Activated CD8-positive, alpha-beta T cell treated with anti-CD3 and anti-CD28 coated beads for 36 hours (primary cell): ENCODE data around the gene HNF1A. TPM values are rescaled to one million over a fixed set of nuclear protein-coding genes. Genes with fewer than 3 reads are reported as not detected.

Experiments used
- ATAC-seq: fragments of 200-7000 bp; cut with Tn5 transposase; one replicate; pipeline ENCODE4 v1.10.0; 2021; ENCODE audit warnings: mild to moderate bottlenecking, moderate library complexity
- CTCF ChIA-PET: fragments of 350-600 bp; sonication (Branson Sonifier 250); formaldehyde crosslinking; loops from one replicate; lab custom pipeline; 2021; ENCODE audit warnings: antibody characterized with exemption; lab: Charles Lee
- POLR2A ChIA-PET: fragments of 350-600 bp; sonication (Branson Sonifier 250); formaldehyde crosslinking; loops from one replicate; lab custom pipeline; 2021; ENCODE audit warnings: antibody characterized with exemption; lab: Charles Lee
- DNase-seq: peaks from one replicate; pipeline ENCODE4 v3.0.0-alpha.2; 2020
- H3K27ac Mint-ChIP-seq: one replicate; pipeline ENCODE4 v1.8.0; 2021; ENCODE audit warnings: mild to moderate bottlenecking, mixed read lengths
- H3K27me3 Mint-ChIP-seq: one replicate; pipeline ENCODE4 v1.8.0; 2021; ENCODE audit warnings: mixed read lengths
- H3K36me3 Mint-ChIP-seq: one replicate; pipeline ENCODE4 v1.8.0; 2021; ENCODE audit warnings: low read depth, mixed read lengths
- H3K4me1 Mint-ChIP-seq: one replicate; pipeline ENCODE4 v1.8.0; 2021; ENCODE audit warnings: low read depth, mixed read lengths
- H3K4me3 Mint-ChIP-seq: one replicate; pipeline ENCODE4 v1.8.0; 2021; ENCODE audit warnings: mild to moderate bottlenecking, moderate library complexity, mixed read lengths
- H3K9me3 Mint-ChIP-seq: one replicate; pipeline ENCODE4 v1.8.0; 2021; ENCODE audit warnings: mixed read lengths
- intact Hi-C: fragments of 100-400 bp; cut with micrococcal nuclease; formaldehyde crosslinking; loops from one replicate; pipeline ENCODE4 v1.10.0; 2022
- total RNA-seq, 2 experiments: library from RNA; stranded (reverse); gene quantifications; one replicate each; pipeline ENCODE4 v1.2.3, GENCODE V29; 2021
- TF ChIP-seq, protein P1 (sequence below): fragments of 200-600 bp; IDR thresholded peaks from one replicate; pipeline ENCODE4 v1.8.0; 2022; ENCODE audit warnings: antibody characterized with exemption, mild to moderate bottlenecking

The HNF1A gene
- total RNA-seq, 2 experiments from 2014 or later = not detected

- DNase-seq (no peak), ATAC-seq (no peak)
- H3K4me3 Mint-ChIP-seq = no peak overlapping the region
- intact Hi-C loops = no loop called here
- no peaks in the 10 kb centered on the region for H3K27me3 Mint-ChIP-seq
- H3K27ac Mint-ChIP-seq = no peak overlapping the region
- TF ChIP-seq, protein P1, sequence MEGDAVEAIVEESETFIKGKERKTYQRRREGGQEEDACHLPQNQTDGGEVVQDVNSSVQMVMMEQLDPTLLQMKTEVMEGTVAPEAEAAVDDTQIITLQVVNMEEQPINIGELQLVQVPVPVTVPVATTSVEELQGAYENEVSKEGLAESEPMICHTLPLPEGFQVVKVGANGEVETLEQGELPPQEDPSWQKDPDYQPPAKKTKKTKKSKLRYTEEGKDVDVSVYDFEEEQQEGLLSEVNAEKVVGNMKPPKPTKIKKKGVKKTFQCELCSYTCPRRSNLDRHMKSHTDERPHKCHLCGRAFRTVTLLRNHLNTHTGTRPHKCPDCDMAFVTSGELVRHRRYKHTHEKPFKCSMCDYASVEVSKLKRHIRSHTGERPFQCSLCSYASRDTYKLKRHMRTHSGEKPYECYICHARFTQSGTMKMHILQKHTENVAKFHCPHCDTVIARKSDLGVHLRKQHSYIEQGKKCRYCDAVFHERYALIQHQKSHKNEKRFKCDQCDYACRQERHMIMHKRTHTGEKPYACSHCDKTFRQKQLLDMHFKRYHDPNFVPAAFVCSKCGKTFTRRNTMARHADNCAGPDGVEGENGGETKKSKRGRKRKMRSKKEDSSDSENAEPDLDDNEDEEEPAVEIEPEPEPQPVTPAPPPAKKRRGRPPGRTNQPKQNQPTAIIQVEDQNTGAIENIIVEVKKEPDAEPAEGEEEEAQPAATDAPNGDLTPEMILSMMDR = no peak
- ChIA-PET POLR2A (interaction anchor here (0.6 kb wide), 1 partner anchor 145 kb away, joined by 3 read pairs; no protein-coding TSS in a partner anchor), CTCF (interaction anchor here (0.8 to 1.6 kb wide), 3 partner anchors 11 to 283 kb away, joined by 3 to 6 read pairs (median 3); no protein-coding TSS in a partner anchor)
- H3K36me3 Mint-ChIP-seq = no peaks in the 10 kb centered on the region
- H3K9me3 Mint-ChIP-seq = no peaks in the 10 kb centered on the region
- no peaks in the 10 kb centered on the region for H3K4me1 Mint-ChIP-seq
Measured at GRCh38 chr12:120932956-120933526, 45.3 kb upstream of the HNF1A start.

GRCh38 chr12:120933786-120934185 lies 44.6 kb upstream of the HNF1A start:
- Mint-ChIP-seq H3K36me3 (no peaks in the 10 kb centered on the region), H3K4me1 (no peaks in the 10 kb centered on the region), H3K27ac (no peak overlapping the region), H3K9me3 (no peaks in the 10 kb centered on the region), H3K27me3 (no peaks in the 10 kb centered on the region), H3K4me3 (no peak overlapping the region)
- POLR2A ChIA-PET = no interaction called here
- CTCF ChIA-PET = interaction anchor here (0.8 kb wide), 1 partner anchor 10 kb away, joined by 3 read pairs; no protein-coding TSS in a partner anchor
- ATAC-seq = no peak
- DNase-seq = no peak
- TF ChIP-seq, protein P1 = no peak
- intact Hi-C loops = no loop called here

DNA sequence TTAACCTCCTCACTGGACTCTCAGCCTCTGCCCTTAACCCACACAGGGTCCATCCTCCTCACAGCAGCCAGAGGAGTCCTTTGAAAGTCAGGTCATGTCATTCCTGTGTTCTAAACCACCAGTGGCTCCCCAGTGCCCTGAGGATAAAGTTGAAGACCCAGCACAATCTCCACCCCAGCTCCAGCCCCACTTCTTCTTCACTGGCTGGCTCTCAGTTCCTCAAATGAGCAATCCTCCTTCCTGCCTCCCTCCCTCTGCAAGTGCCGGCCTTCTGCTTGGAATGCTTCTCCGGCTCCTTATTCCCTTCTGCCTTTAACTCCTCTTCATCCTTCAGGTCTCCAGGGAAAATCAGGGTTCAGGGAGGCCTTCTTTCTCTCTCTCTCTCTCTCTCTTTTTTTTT lies 42.1 kb upstream of the HNF1A start:
- intact Hi-C loops = no loop called here
- no peaks in the 10 kb centered on the region for H3K36me3 Mint-ChIP-seq
- H3K4me3 Mint-ChIP-seq = no peak overlapping the region
- DNase-seq = no peak
- TF ChIP-seq, protein P1 = no peak
- H3K9me3 Mint-ChIP-seq = no peaks in the 10 kb centered on the region
- POLR2A ChIA-PET = interaction anchor here (0.6 to 0.7 kb wide), 2 partner anchors 75 to 400 kb away, joined by 3 to 5 read pairs; no protein-coding TSS in a partner anchor
- no peaks in the 10 kb centered on the region for H3K27me3 Mint-ChIP-seq
- no peak overlapping the region for H3K27ac Mint-ChIP-seq
- H3K4me1 Mint-ChIP-seq = no peaks in the 10 kb centered on the region
- ATAC-seq = no peak
- CTCF ChIA-PET = interaction anchor here (1.3 kb wide), 1 partner anchor 36 kb away, joined by 5 read pairs; no protein-coding TSS in a partner anchor

DNA sequence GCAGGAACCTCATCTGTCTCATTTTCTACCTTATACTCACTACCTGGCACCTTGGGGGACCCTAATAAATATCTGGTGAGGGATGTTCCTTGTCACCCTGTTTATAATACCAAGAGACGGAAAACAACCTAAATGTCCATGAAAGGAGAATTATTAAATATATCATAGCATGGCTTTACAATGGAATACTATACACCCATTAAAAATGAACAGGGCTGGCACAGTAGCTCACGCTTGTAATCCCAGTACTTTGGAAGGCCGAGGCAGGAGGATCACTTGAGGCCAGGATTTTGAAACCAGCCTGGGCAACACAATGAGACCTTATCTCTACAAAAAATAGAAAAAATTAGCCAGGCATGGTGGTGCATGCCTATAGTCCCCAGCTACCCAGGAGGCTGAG lies 39.8 kb upstream of the HNF1A start:
- ATAC-seq (no peak), DNase-seq (no peak)
- Mint-ChIP-seq H3K27ac (no peak overlapping the region), H3K4me1 (no peaks in the 10 kb centered on the region), H3K36me3 (no peaks in the 10 kb centered on the region), H3K9me3 (no peaks in the 10 kb centered on the region), H3K27me3 (no peaks in the 10 kb centered on the region), H3K4me3 (no peak overlapping the region)
- intact Hi-C loops = no loop called here
- TF ChIP-seq, protein P1 = no peak
- POLR2A ChIA-PET = no interaction called here
- CTCF ChIA-PET = interaction anchor here (0.9 to 3.3 kb wide), 3 partner anchors 33 to 357 kb away, joined by 3 to 16 read pairs (median 3); no protein-coding TSS in a partner anchor

DNA sequence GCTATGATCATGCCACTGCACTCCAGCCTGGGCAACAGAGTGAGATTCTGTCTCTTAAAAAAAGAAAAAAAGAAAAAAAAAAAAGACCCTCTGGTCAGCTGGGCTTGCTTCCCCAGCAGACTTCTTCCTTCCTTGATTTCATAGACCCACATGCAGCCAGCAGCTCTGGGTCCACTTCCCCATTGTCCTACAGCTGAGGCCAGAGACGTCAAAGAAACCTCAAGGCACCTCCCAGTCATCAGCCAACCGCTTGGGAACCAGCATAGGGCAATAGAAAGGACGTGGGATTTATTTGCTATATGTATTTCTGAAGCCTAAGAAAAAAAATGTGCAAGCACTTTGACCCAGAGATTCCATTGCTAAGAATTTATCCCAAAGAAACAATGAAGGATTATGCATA lies 38.8 kb upstream of the HNF1A start:
- no peak overlapping the region for H3K27ac Mint-ChIP-seq
- no peak overlapping the region for H3K4me3 Mint-ChIP-seq
- ATAC-seq (no peak), DNase-seq (no peak)
- H3K4me1 Mint-ChIP-seq = peaks cover under 1% of the 10 kb centered on the region
- ChIA-PET POLR2A (interaction anchor here (1.0 to 1.2 kb wide), 2 partner anchors 201 to 330 kb away, joined by 3 to 4 read pairs; no protein-coding TSS in a partner anchor), CTCF (interaction anchor here (0.8 to 3.3 kb wide), 3 partner anchors 29 to 358 kb away, joined by 3 to 16 read pairs (median 3); no protein-coding TSS in a partner anchor)
- H3K9me3 Mint-ChIP-seq = no peaks in the 10 kb centered on the region
- no peaks in the 10 kb centered on the region for H3K36me3 Mint-ChIP-seq
- TF ChIP-seq, protein P1 = no peak
- H3K27me3 Mint-ChIP-seq = no peaks in the 10 kb centered on the region
- intact Hi-C loops = no loop called here
